ENCODE results near the gene PPP1R1B.

Gene PPP1R1B

DNA sequence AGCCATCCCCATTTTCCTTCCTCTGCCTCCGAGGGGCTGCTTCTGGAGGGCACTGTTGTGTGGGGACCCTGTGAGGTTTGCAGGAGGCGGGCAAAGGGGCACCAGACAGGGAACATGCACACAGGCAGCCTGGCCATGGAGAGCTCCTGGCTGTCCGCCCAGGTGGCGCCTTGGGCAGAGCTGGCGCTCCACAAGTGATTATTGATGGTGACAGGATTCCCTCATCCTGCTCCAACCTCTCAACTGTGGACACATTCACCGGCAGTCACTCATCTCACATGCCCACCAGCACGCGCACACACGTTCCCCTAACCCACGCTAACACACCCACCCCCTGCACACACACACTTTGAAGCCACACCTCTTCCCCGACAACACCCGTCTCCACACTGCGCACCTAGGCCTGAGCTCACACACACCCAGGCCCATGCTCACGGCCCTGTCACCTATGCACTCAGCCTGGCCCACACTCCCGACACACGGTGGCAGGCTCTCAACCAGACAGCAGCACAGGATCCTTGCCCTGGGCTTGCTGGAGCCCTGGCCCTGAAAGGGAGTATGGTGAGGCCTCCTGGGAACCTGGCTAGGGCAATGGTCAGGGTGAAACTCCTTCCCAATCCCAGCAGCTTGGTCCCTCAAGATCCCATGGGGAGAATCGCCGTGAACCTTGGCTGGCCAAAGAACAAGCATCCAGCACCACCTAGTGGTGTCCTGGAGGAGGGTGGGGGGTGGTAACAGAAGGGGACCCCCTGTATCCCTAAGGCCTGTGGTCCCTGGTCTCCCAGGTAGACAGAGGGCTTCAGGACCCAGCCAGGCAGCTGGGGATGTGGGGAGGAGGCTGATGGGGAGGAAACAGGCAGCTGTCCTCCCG lies 45.1 kb downstream of the PPP1R1B start:
- no peak for DNase-seq

DNA sequence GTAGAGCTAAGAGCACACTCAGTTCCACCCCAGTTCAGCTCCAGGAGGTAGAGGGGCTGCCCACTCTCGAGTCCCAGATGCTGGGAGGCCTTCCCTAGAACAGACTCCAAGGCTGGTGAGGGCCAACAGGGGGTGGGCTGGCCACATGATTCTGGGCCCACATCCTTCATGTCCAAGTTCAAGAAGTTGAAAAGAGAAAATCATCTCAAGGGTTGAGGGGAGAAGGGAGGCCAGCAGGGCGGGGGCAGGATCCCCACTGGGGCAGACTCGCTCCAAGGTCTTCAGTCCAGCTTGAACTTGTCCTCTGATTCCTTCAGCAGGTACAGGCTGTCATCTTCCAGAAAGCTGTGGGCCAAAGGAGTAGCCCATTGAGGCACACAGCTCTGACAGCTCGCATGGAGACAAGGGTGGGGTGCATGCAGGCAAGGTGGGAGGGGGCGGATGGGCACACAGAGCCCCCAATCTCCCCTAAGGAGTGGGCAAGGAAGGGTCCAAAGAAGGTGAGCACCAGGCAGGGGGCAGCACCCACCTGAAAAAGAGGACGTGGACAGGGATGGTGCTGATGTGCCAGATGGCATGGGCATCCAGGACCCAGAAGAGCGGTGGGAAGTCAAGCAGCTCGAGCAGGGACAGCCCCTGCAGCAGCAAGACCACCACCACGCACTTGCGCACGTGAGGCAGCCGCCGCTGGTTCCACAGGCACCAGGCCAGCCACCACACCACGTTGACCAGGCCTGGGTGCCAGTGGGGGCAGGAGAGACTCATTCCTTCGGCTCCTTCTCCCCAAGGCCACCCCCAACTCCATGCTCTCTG lies 46.0 kb downstream of the PPP1R1B start:
- DNase-seq, result no peak

DNA sequence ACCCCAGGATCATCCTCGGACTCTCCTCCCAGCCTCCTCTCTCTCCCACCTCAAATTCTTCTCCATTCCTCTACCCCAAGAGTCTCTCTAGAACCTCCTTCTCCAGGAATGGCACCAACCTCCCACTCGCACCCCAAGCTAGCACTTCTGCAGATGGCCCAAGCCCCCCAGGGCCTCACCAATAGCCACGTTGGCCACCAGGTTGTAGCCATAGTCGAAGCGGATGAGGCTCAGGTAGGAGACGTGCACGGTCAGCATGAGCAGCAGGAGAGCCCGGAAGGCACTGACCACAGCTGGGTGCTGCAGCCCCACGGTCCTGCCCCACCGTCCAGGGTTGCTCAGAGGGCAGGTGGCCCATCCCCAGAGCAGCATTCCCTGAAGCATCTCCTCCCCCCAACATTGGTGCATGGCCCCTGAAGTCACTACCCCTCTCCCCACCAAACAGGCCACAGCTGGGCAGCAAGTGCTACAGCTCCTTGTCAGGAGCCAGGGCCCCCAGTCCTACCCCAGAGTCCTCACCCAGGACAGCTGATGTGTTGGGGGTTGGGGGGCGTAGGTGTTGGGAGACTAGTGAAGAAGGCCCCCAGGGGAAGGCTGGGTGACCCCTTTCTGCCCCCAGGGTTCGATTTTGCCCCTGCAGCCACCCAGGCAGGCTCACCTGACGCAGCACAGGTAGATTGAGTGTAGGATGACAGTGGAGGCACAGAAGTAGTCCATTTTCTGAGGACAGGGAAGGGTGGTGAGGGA lies 46.8 kb downstream of the PPP1R1B start:
- DNase-seq, result no peak

DNA sequence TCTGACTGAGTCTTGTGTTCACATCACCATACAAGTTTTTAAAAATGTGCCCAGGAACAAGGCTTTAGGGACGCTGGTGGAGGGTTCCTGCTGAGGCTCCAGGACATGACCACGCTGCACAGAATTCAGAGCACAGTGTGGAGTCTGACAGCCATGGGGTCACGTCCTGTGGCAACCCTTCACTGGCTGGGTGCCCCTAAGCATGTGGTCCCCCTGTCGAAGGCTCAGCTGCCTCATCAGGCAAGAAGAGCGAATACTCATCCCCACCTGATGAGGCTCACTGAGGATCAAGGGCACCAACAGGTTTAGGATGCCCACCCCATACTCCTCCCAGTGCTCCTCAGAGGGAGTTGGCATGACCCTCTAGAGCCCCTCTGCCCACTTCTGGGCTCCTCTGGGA lies 47.4 kb downstream of the PPP1R1B start:
- no peak for DNase-seq

DNA sequence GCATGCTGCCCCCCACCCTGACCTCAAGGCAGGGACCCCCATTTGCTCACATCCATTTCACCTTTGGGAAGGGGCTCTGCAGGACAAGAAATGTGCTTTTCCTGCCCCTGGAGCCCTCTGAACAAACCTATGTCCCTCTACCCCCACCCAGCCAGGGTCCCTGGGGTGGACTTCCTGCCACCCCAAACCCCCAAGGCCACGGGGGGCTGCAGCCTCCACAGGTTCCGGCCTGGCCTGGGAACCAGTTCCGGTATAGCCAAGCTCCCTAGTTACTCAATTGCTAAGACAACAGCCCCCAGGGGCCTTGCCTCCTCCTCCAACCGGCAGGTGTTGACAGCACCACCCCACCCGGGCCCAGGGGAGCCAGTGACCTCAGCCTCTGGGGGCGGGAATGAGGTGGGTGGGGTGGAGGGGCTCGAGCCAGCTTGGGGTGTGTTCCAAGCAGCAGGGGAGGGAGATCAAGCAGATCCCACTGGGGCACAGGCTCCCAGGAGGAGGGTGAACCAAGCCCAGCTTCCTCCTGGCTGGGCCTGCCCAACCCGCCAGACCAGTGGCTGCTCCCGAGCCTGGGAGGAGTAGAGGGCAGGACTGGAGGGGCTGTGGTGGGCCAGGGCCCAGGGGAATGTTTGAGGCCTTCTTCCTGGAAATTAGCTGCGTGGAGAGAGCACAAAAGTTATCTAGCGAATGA lies 48.1 kb downstream of the PPP1R1B start:
- DNase-seq, result no peak

DNA sequence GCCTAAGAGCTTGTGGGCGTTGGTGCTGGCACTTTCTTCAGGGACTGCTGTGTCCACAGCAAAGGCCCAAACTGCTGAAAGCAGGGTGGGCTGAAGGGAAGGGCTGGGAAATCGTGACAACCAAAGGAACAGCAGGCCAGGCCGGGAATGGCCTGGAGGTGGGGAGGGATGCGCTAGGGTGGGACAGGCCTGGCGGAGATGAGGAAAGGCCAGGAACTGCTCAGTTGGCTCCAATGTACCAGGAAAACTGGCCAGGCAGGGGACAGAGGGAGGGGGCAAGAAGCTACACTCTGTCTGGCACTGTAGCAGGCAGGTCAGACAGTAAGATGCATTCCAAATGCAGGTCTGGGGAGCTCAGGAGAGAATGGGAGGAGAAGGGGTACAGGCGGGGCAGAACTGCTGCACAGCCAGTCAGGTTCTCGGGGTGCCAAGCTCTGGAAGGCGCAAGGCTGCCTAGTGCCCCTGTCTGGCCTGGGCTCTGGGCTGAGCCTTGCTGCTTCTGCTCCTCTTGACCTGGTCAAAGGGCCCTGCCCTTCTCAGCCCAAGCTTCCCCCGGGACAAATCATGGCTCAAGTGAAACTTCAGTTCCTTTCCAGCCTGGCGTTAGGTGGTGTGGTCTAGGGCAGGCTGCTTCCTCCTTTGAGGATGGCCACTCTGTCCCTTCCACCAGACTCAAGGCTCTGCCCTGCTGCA lies 48.8 kb downstream of the PPP1R1B start:
- no peak for DNase-seq

DNA sequence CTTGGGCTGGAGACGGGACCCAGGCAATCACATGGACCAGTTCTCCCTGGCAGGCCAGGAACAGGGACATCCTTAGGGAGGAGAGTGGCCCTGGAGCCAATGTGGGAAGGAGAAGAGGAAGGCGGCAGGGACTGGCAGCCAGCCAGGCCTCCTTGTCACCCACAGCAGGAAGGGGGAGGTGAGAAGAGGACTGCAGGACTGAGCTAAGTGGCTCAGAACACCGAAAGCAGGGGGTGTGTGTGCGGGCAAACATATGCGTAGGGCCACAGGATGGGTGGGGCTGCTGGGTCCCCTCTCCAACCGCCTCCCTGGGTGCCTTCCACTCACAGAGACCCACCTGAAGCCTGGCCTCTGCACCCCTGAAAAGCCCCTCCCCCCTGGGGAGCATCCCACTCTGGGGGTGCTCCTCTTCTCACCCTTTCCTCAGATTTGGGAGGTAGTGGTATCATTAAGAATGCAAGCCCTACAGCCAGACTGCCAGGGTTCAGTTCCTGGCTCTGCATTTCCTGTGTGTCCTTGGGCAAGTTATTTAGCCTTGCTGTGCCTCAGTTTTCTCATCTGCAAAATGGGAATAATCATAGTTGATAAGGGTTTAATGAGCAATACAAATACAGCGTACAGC lies 49.6 kb downstream of the PPP1R1B start:
- no peak for DNase-seq

DNA sequence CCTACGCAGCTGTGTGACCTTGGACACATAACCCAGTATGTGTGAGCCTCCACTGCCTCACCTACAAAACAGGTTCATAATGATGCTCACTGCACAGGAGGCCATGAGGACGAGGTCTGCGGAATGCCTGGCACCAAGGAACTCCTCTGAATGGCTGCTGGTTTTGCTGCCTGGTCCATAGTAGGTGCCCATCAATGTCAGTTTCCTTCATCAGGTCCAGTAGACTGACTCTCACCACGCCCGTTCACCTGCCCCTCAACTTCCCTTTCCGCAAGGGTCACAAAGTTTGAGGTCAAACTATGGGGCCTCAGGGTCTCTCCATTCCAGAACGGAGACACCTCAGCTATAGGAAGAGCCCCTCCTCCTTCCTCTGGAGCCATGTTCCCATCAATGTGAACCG lies 50.3 kb downstream of the PPP1R1B start:
- no peak for DNase-seq

DNA sequence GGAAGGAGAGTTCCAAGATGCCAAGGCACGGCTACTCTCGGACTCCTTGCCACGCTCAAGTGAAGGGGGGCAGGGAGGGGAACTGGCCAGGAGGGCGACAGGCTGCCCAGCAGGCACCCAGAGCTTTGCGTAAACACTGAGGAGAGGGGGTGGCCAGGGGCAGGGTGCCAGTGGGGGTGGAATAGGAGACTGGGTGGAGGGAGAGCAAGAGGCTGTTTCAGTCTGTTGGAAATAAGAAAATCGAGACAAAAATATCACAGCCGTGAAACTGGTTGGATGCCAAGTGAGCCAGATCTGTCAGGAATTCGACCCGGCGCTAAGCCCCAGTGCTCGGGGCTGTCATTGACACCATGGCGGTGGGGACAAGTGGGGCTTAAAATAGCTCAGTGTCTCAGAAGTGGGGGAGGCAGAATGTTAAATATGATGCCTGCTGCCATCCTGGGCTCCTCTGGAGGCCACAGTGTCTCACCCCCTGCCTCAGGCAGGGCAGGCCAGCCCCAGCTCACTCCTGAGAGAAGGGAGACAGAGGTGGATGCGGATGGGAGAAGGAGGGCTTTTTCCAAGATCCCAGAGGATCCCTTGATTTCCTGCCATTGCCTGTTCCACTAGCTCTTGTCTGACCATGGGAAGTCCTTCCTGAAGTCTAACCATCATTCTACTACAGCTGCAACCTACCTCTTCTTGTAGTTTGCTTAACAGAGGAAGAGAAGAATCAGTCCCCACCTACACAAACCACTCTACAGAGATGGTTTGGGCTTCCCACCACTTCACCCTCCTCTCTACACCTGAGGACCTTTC lies 51.0 kb downstream of the PPP1R1B start:
- no peak for DNase-seq

DNA sequence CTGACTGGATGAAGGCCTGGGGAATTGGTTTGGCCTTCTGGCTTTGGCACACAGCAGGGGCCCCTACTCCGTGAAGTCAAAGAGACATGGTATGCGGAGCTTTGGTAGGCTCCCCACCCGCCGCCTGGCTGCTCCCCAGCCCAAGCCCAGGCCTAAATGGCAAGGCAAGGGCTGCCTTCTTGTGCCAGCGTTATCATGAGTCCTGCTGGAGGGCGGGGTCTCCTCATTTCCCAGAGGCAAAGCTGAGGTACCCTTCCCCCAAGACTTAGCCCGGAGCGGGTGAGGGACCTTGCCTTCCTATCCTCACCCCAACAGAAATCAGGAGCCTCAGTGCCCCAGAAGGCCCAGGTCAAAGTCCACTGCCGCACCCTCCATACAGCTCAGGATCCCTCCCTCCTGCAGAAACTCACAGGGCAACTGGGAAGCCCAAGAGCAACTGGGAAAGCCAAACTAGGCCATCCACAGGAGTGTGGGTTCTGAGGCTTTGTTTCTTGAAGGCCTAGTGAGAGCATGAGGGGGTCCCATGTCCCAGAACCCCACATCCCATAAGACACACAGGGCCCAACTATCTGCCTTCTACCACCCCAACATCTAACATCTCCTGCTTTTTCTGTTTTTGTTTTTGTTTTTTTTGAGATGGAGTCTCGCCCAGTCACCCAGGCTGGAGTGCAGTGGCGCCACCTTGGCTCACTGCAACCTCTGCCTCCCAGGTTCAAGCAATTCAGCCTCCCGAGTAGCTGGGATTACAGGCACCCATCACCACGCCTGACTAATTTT lies 51.8 kb downstream of the PPP1R1B start:
- DNase-seq, result no peak

DNA sequence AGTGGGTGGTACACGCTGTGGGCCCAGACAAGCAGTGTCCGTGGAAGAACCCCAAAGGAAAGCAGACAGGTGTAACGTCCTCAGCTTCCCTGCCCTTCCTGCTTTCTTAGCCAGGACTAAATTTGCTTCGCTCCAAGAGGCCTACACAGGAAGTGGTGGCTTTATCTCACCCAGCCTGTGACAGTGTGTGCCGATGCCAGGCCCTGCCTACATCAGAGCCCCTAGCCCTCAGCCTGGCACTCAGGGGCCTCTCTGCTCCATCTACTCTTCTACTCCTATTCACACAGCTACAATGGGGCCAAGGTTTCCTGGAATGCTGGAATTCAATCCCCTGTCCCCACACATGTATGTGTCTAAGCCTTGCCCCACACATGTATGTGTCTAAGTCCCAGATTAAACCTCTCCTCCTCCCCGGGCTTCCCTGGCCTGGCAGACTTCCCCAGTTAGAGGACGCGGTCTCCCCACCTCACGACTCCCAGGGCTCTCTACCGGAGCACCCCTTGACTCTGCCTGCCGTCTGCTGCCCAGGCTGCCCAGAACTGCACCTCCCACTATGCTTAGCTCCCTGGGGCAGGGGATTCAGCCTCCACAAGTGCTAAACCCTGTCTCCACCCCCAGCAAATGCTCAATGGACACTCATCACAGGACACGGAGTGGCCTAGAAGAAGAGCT lies 52.9 kb downstream of the PPP1R1B start:
- no peak for DNase-seq

DNA sequence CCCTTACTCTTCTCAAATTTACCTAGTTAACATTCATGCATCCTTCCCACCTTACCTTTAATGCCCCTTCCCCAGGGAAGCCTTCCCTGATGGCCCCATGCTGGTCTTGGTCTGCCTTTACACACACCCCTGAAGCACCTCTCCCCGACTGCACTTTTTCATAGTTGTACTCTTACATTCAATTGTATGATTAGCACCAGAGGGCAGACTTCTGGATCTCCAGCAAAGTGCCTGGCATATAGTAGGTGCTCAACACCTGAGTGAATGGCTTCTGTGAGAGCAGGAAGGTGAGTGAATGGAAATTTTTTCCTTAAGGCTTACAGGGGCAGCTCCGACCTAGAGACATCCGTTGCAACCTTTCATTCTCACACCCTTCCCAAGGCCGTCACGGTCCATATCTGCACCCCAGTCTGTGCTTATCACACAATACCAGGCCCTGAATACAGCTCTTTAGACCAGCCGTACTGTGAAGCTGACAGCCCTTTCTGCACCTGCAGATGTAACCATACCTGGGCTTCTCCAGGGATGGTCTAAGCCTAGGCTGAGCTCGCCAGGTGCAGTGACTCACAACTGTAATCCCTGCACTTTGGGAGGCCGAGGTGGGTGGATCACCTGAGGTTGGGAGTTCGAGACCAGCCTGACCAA lies 56.7 kb downstream of the PPP1R1B start:
- no peak for DNase-seq

DNA sequence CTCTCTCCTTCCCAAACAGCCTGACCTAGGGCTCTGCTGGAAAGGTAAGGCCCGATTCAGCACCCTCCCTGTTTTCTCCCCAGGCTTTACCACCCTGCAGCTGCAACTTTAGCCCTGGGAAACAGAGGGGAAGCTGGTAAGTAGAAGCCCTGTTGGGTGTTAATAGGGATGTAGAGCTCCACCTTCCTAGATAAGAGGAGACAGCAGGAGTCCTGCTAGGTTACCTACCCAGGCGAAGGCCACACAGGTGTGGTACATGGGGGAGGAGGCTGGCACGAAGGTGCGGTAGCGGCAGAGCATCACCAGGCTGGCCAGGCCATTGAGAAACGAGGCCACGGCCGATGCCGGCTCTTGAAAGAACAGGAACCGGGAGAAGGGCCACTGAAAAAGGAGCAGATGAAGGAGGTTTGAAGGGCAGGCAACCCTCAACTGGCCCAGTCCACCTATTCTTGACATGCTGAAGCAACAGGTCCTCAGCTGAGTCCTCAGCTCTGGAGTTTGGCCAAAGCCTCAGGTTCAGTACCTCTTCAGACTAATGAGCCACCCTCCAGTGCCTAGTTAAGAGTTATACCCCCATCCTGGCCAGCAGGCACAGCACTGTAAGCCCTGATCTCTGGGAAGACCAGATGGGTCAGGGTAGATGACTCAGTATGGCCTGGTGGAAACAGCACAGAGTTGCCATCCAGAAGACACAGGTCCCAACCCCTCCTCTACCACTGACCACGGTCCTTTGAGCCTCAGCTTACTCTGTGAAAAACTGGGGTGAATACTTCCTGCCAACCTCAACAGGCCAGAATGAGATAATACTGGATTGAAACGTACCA lies 57.8 kb downstream of the PPP1R1B start:
- DNase-seq, result no peak
